HG02870 (cell line): ENCODE measurements around the gene AIF1.

Source experiments
- ATAC-seq: cut with Tn5 transposase; IDR thresholded peaks from one replicate; pipeline ENCODE4 v1.9.1; 2021; ENCODE audit warnings: mild to moderate bottlenecking, moderate library complexity; ENCODE audit not compliant: unreplicated experiment

Gene AIF1

GRCh38 chr6:31641370-31641769, 26.3 kb downstream of the AIF1 start:
- ATAC-seq, result no peak

- no peak for ATAC-seq
Observed at GRCh38 chr6:31642798-31643570, 27.9 kb downstream of the AIF1 start.

GRCh38 chr6:31643818-31644454, 28.9 kb downstream of the AIF1 start:
- no peak for ATAC-seq

GRCh38 chr6:31645325-31645724, 30.3 kb downstream of the AIF1 start:
- ATAC-seq, result no peak

- peak; percentile 25 for ATAC-seq
Observed at GRCh38 chr6:31651602-31652191, 36.7 kb downstream of the AIF1 start.

- peak; percentile 63 for ATAC-seq
Observed at GRCh38 chr6:31652925-31653724, 38.1 kb downstream of the AIF1 start.

- no peak for ATAC-seq
Observed at GRCh38 chr6:31654574-31655348, 39.7 kb downstream of the AIF1 start.

GRCh38 chr6:31655349-31656237, 40.6 kb downstream of the AIF1 start, which contains the start of gene APOM:
TSS of gene APOM (plus strand) at chr6:31655894. CDS start at chr6:31655967, 73 bp downstream.
- no peak for ATAC-seq

GRCh38 chr6:31657406-31658157, 42.5 kb downstream of the AIF1 start:
- ATAC-seq, result no peak

- no peak for ATAC-seq
Observed at GRCh38 chr6:31658158-31658688, 43.2 kb downstream of the AIF1 start.

- ATAC-seq, result no peak
Observed at GRCh38 chr6:31658983-31659648, 44.1 kb downstream of the AIF1 start.

GRCh38 chr6:31659649-31660380, 44.8 kb downstream of the AIF1 start:
- no peak for ATAC-seq

GRCh38 chr6:31660381-31661261, 45.6 kb downstream of the AIF1 start, which contains the start of gene C6orf47:
TSS of gene C6orf47 (minus strand) at chr6:31660778. CDS start at chr6:31659947, 831 bp downstream.
- ATAC-seq, result peak; percentile 41

- no peak for ATAC-seq
Observed at GRCh38 chr6:31661262-31662123, 46.5 kb downstream of the AIF1 start.

- no peak for ATAC-seq
Observed at GRCh38 chr6:31662124-31662723, 47.2 kb downstream of the AIF1 start.
